Heart left ventricle (tissue), 13 donors: Measurements from ENCODE around the gene LRIF1.

Experiments used
- CTCF ChIP-seq, 12 donors: fragments of 200-600 bp; sonication (generic) in 4 of 12; IDR thresholded peaks; one replicate each; pipeline versions ENCODE4 v1.5.0 to v1.8.0; 2018 to 2022; ENCODE audit warnings: antibody characterized with exemption in 12 of 12, mild to moderate bottlenecking in 5 of 12
- POLR2A ChIP-seq, 2 donors: fragments of 450-650 bp; IDR thresholded peaks; one replicate each; pipeline ENCODE4 v1.6.1; 2017; ENCODE audit warnings: antibody characterized with exemption in 2 of 2, mild to moderate bottlenecking in 2 of 2, moderate library complexity in 2 of 2
- donor health status: ischemic (EF 13 %, LVEDD 7.1; RV severe dilation, severe dysfunction).
- donor health status: DM: no; HTN: yes; CAD: no.
- donor health status: DM: no; HTN: no; CAD: no.
- donor health status: ischemic (EF 25% LVEDD 6.9; RV normal size, moderate dysfunction).
- donor health status: ischemic (EF 25% LVEDD 5.7; RV mildly dilated, moderate dysfunction).
- donor health status: ischemic (EF 35%, LVEDD 5.7; RV mildly dilated, moderate dysfunction).
- donor health status: nonischemic (EF 11% LVEDD 7.7; RV severe dilation, severe dysfunction).
- donor health status: DM: yes; HTN: yes; CAD: no.
- donor health status: PGD.
- donor health status: ischemic (EF 29% LVEDD 5.4; RV normal size, mild dysfunction).
- donor health status: nonischemic (EF 23%, LVEDD 6.1; RV moderate dilation, normal function).

- TF ChIP-seq POLR2A (IDR thresholded peaks at IDR 0.05) (no peak), CTCF (IDR thresholded peaks at IDR 0.05) (no peak)
Measured at GRCh38 chr1:110953031-110953430, 10.7 kb downstream of the LRIF1 start.
